Esophagus mucosa (tissue), 1 donor: Measurements from ENCODE around the gene FAM131C. TPM values are rescaled to one million over a fixed set of nuclear protein-coding genes. Genes with fewer than 3 reads are reported as not detected.

Source experiments
- ATAC-seq: fragments of 200-7000 bp; cut with Tn5 transposase; one replicate; pipeline ENCODE4 v1.9.1; 2020
- total RNA-seq: library from RNA; stranded (reverse); gene quantifications from one replicate; pipeline ENCODE4 v1.2.4, GENCODE V29; 2023
- donor health status: DM: yes; HTN: yes; CAD: no.

The FAM131C gene
- total RNA-seq, 1 donor from 2014 or later = 0.80 TPM

DNA sequence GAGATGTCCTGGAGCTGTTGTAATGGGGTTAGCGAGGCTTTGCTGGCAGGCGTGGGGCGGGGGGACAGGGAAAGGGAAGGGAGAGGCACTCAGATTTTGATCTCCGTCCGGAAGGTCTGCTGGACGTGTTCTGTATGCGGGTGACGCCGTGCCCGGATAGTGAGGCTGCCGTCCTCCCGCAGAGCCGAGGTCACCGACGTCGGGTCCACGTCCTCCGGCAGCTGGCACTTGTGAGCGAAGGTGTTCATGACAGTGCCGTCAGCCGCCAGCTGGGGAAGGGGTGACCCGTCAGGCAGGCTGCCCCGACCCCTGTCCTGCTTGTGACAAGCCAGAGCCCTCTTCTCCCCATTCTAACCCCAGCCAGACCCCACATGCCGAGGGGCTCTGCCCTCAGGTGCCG, 58.0 kb downstream of the FAM131C start:
- ATAC-seq = no peak

DNA sequence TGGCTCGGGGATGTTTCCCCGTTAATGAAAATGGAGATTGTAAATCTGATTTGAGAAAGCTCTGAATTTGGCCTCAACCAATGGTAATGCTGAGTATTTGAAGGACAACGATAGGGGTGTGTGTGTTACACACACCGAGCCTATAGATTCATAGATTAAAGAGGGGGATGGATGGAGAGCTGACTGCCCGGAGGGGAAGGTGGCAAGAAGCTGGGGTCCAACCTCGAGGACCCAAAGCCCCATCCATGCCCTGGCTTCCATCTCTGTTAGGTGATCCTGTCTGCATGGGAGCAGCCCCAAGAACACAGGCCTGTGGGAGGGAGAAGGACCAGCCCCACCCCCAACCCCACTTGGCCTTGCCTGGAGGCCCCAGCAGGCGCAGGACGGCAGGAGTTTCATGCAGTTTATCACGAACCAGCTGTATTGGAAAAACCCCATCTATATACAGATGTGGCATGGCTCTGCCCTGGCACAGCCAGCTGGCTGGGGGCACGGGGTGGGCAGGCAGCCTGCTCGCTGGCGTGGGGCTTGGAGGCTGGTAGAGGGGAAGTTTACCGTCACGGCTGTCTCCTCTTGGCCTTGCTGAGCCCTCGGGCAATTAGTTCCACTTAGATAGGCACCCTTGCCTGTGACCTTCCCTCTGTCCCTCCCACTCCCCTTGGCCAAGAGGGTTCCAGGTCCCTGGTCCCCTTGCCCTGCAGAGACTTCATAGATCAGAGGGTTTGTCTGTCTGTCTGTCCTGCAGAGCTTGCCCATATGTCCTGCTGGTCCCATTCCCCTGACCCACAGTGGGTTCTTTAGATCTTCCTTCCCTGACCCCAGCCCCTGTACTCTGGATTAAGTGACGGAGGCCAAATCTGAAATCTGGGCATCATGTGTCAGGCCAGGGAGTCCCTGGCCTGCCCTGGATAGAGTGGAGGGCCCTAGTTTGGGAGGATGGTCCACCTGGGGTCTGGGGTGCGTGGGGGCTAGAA, 58.7 kb downstream of the FAM131C start:
- ATAC-seq = no peak

DNA sequence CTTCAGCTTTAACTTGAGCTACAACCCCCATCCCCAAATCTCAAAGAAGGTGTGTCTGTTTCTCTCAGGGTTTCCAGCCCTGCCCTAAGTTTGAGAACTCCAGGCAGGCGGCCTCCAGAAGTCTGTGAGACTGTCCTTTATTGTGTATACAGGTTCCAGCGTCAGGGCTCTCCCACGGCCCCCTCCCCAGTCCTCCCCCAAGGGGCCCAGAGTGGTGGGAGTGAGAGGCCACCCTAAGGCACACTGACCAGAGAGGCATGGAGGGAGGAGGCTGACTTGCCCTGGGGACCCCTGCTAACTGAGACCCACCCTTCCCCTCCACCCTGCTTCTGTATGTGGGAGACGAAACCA, 59.6 kb downstream of the FAM131C start:
- no peak for ATAC-seq

DNA sequence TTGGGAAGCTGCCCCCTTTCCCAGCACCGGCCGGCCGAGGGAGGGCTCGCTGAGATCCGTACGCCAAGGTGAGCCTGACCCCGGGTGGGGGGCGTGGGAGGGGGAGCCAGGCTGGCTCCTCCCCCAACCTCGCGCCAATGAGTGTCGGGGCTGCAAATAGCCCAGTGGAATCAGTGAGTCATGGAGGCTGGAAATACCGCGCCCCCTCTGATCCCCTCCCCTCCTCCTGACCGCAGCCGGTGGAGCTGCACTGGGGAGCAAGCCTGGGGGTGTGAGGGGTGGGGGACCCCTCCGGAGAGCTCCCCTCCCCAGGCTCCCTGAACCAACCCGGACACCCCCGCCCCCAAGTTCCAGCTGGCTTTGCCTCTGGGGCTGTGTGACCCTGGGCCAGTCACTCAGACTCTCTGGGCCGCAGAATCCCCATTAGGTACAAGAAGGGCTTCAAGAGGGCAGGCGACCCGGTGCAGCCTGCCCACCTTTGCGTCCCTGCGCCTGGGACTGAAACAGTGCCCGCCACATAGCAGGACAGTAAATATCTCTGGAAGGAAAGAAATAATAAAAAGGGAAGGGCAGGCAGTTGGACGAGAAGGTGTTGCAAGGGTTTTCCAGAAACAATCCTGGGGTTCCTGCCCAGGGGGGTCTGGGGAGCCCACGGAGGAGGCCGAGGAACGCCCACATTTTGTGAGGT, 60.1 kb downstream of the FAM131C start:
- peak; percentile 32 for ATAC-seq

DNA sequence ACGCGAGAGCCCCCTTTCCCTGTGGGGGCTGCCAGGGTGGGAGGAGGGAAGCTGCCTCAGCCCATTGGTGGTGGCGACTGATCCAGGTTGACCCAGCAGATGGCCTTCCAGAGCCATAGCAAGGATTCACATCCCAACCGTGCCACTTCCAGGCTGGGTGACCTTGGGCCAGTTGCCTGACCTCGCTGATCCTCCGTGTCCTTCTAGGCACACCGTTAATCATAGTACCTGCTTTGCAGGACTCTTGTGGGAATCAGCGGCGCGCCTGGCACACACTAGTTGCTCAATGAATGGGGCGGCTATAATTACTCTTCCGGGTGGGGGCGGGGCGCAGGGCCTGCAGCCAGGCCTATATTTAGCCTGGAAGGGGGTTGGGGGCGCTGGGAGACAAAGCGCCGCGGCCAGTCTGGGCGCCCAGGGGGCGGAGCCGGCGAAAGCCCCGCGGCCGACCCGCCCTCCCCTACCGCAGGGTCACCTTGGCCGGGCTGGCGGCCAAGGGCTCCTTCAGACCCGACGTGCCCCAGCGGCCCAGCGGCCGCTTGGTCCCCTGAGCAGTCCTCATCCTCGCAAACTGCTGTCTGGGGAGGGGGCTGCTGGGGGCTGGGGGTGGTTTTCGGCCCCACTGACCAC, 60.7 kb downstream of the FAM131C start:
- peak; percentile 66 for ATAC-seq

DNA sequence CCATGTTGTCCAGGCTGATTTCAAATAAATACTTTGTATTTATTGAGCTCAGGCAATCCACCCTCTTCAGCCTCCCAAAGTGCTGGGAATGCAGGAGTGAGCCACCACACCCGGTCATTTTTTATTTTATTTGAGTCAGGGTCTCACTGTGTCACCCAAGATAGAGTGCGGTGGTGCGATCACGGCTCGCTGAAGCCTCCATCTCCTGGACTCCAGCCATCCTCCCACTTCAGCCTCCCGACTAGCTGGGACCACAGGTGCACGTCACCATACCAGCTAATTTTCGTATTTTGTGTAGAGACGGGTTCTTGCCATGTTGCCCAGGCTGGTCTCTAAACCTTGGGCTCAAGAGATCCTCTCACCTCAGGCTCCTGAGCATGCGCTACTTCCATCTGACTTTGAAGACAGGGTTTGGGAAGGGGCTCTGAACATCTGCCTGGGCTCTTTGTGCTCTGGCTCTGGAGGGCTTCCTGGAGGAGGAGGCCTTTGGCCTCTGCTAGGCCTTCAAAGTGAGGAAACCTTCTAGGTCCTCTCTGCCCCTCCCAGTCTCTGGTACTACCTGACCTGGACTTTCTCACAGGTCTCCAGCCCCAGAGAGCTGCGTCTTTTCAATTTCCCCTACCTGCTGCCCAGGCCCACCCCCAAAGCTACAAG, 61.4 kb downstream of the FAM131C start:
- no peak for ATAC-seq

DNA sequence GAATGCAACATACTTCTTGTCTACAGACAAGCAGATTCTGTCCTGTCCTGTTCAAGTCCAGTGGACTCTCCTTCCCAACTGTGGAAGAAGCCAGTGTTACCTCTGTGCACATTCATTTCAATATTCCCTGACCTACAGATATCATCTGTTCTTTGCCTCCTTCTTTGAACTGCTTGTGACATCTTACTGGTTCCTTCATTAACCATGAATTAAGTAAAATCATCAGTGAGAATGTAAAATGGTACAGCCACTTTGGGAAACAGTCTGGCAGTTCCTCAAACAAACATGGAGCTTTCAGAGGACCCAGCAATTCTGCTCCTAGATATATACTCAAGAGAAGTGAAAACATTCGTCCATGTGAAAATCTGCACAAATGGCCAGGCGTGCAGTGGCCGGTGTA, 62.6 kb downstream of the FAM131C start:
- ATAC-seq = no peak

DNA sequence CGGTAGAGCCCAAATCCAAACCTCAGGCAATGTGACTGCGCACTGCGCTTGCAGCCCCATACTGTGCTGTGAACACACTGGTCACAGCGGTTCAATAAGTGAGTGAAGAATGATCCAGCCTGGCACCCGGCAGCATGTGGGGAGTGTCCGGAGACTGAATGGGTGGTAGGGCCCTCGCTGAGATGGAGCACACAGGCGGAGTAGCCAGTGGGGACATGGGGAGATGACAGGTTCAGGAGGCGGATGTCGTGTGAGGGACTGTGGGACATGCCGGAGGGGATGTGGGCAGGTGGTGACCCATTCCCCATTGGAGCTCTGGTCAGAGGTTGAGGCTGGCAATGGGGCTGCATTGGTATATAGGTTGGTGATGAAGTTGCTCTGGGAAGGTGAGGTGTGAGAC, 63.8 kb downstream of the FAM131C start:
- ATAC-seq = no peak

DNA sequence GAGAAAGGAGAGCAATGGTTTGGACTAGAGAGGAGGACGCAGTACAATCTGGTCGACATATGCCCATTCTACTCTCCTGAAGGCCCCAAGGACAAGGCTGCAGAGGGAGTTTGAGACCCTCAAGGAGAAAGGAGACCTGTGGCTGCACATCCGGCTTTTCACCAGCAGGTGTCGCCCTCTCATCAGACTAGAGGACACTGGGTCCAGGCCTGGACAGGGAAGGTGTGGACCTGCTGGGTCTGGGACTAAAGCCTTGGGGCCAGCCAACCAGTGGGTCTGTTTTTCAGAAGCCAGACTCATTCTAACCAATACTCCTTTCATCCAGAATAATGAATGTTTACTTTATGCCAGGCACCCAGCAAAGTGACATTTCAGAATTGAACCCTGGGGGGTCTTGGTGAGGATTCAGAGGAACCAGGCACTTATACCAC, 64.4 kb downstream of the FAM131C start:
- ATAC-seq = peak; percentile 50

Other genes starting within 250 kb of the FAM131C start
- 25.1 TPM for gene SPEN, start 225.9 kb downstream of the FAM131C start, total RNA-seq
- gene ZBTB17, start 97.5 kb downstream of the FAM131C start, total RNA-seq = 26.5 TPM
- not detected for gene SRARP, start 69.4 kb downstream of the FAM131C start, total RNA-seq
- gene HSPB7, start 55.6 kb downstream of the FAM131C start, total RNA-seq = 1.6 TPM
- 0.08 TPM for gene CLCNKA, start 51.6 kb downstream of the FAM131C start, total RNA-seq
- not detected for gene CLCNKB, start 29.9 kb downstream of the FAM131C start, total RNA-seq
- 146 TPM for gene EPHA2, start 82.4 kb upstream of the FAM131C start, total RNA-seq
- gene ARHGEF19, start 139.0 kb upstream of the FAM131C start, total RNA-seq = 21.9 TPM
- gene CPLANE2, start 163.5 kb upstream of the FAM131C start, total RNA-seq = 11.4 TPM